ENCODE measurements around the gene VARS1. TPM values are rescaled to one million over a fixed set of nuclear protein-coding genes. Genes with fewer than 3 reads are reported as not detected.
"Not testable (repeated sequence)": the region's sequence is repeated elsewhere in the genome, so short reads cannot be mapped to it uniquely, and the experiment has no call there.

VARS1 gene
- total RNA-seq, 6 donors from 2014 or later: 21.2 to 67.8 (median 39.7) TPM

DNA sequence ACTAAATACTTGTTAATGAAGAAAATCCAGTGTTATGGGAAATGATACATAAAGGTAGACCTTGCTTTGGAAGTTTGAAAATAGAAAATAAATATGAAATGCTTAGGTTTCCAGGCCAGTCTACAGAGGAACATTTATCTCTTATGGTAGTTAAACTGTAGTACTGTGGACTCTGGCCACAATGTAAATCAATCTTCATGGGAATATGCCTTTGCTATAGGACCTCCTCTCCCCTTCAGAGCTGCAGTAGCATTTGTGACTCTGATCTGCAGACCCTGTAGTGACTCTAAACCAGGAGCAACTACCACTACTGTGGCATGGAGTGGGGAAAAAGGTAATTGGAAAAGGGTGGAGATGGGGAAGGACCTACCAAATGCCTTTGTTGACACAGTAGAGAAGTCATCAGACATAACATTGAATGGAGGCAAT, 24.3 kb upstream of the VARS1 start:
- H3K27me3 ChIP-seq: no peaks in the 10 kb centered on the region
- peak overlapping the region in 1 of 4 donors; percentile 62 for H3K4me3 ChIP-seq
- no peak for ATAC-seq (ENCODE audit: low FRiP score in 2 of 2)
- no peak for DNase-seq
- TF ChIP-seq POLR2A (IDR thresholded peaks at IDR 0.05) (no peak), EP300 (IDR thresholded peaks at IDR 0.05) (no peak), POLR2AphosphoS5 (IDR thresholded peaks at IDR 0.05) (no peak)
- TF ChIP-seq, protein P1, sequence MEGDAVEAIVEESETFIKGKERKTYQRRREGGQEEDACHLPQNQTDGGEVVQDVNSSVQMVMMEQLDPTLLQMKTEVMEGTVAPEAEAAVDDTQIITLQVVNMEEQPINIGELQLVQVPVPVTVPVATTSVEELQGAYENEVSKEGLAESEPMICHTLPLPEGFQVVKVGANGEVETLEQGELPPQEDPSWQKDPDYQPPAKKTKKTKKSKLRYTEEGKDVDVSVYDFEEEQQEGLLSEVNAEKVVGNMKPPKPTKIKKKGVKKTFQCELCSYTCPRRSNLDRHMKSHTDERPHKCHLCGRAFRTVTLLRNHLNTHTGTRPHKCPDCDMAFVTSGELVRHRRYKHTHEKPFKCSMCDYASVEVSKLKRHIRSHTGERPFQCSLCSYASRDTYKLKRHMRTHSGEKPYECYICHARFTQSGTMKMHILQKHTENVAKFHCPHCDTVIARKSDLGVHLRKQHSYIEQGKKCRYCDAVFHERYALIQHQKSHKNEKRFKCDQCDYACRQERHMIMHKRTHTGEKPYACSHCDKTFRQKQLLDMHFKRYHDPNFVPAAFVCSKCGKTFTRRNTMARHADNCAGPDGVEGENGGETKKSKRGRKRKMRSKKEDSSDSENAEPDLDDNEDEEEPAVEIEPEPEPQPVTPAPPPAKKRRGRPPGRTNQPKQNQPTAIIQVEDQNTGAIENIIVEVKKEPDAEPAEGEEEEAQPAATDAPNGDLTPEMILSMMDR (IDR thresholded peaks at IDR 0.05): no peak
- peak overlapping the region in 3 of 4 donors; percentile 5 to 98 (median 46) for H3K27ac ChIP-seq
- peaks cover 51 to 67% (median 62%) of the 10 kb centered on the region in 4 donors for H3K4me1 ChIP-seq
- no peaks in the 10 kb centered on the region for H3K36me3 ChIP-seq
- H3K9me3 ChIP-seq: no peaks in the 10 kb centered on the region

DNA sequence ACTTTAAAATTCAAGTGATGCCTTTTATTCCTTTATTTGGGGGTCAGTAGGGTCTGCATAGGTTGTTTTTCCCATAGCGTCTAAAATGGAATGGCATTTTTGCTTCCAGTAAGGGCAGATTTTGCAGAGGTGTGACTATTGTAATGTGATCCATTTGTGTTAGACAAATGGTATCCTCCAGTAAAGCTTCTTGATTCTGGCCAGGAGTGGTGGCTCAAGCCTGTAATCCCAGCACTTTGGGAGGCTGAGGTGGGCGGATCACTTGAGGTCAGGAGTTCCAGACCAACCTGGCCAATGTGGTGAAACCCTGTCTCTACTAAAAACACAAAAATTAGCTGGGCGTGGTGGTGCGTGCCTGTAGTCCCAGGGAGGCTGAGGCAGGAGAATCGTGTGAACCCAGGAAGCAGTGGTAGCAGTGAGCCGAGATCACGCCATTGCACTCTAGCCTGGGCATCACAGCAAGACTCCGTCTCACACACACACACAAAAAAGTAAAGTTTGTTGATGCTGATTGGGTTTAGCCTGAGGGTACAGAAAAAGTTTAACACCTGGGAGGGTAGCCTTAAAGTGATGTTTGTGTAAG, 22.5 kb upstream of the VARS1 start:
- H3K27ac ChIP-seq: peak overlapping the region; percentile 59 to 98 (median 79)
- not testable (repeated sequence) for ATAC-seq (ENCODE audit: low FRiP score in 2 of 2)

DNA sequence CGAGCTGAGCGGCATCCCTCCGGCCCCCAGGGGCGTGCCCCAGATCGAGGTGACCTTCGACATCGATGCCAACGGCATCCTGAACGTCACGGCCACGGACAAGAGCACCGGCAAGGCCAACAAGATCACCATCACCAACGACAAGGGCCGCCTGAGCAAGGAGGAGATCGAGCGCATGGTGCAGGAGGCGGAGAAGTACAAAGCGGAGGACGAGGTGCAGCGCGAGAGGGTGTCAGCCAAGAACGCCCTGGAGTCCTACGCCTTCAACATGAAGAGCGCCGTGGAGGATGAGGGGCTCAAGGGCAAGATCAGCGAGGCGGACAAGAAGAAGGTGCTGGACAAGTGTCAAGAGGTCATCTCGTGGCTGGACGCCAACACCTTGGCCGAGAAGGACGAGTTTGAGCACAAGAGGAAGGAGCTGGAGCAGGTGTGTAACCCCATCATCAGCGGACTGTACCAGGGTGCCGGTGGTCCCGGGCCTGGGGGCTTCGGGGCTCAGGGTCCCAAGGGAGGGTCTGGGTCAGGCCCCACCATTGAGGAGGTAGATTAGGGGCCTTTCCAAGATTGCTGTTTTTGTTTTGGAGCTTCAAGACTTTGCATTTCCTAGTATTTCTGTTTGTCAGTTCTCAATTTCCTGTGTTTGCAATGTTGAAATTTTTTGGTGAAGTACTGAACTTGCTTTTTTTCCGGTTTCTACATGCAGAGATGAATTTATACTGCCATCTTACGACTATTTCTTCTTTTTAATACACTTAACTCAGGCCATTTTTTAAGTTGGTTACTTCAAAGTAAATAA, 21.8 kb upstream of the VARS1 start:
- Histone ChIP-seq H3K4me1 (peaks cover 46 to 58% (median 52%) of the 10 kb centered on the region in 4 donors), H3K4me3 (peak overlapping the region; percentile 28 to 62 (median 40)), H3K27ac (peak overlapping the region; percentile 59 to 98 (median 79))
- not testable (repeated sequence) for ATAC-seq (ENCODE audit: low FRiP score in 2 of 2); H3K9me3 ChIP-seq; H3K36me3 ChIP-seq; H3K27me3 ChIP-seq
- peak in 1 of 2 donors; percentile 82 for DNase-seq
- WGBS, 2 donors: 24 to 30% methylated on average over 6 of the region's 37 CpGs

More for the DNA sequence above, 22.5 kb upstream of the VARS1 start:
- peaks cover 48 to 61% (median 55%) of the 10 kb centered on the region in 4 donors for H3K4me1 ChIP-seq
- H3K4me3 ChIP-seq: peak overlapping the region; percentile 4 to 62 (median 40)
- not testable (repeated sequence) for H3K9me3 ChIP-seq, DNase-seq, H3K36me3 ChIP-seq, H3K27me3 ChIP-seq
- WGBS, 2 donors: 33 to 71% methylated on average over 8 of the region's 8 CpGs

DNA sequence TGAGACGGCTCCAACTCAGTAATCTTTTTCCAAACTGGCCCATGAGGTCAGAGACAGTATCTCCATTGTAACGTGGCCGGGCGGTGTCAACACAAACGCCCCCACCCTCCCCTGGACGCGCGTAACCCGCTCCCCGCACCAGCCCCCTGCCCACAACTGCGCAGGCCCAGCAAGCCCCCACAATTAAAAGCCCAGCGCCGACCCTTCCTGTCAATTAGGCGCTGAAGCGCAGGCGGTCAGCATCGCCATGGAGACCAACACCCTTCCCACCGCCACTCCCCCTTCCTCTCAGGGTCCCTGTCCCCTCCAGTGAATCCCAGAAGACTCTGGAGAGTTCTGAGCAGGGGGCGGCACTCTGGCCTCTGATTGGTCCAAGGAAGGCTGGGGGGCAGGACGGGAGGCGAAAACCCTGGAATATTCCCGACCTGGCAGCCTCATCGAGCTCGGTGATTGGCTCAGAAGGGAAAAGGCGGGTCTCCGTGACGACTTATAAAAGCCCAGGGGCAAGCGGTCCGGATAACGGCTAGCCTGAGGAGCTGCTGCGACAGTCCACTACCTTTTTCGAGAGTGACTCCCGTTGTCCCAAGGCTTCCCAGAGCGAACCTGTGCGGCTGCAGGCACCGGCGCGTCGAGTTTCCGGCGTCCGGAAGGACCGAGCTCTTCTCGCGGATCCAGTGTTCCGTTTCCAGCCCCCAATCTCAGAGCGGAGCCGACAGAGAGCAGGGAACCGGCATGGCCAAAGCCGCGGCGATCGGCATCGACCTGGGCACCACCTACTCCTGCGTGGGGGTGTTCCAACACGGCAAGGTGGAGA, 19.7 kb upstream of the VARS1 start, which contains the start of the genes HSPA1A and HSPA1L:
HSPA1A (plus strand) TSS at position 519 of the 814 bp plus-strand sequence; CDS start at position 733, 214 bp downstream.
HSPA1L (minus strand) TSS at position 259 of the 814 bp plus-strand sequence. CDS start 3,311 bp downstream, outside the sequence.
- peak; percentile 92 to 94 for ATAC-seq (ENCODE audit: low FRiP score in 2 of 2)
- no peaks in the 10 kb centered on the region for H3K36me3 ChIP-seq
- 2 to 7% methylated on average over 6 to 37 of the region's 56 CpGs for WGBS, 2 donors
- no peaks in the 10 kb centered on the region for H3K27me3 ChIP-seq
- H3K9me3 ChIP-seq: no peaks in the 10 kb centered on the region
- H3K4me1 ChIP-seq: peaks cover 37 to 44% (median 40%) of the 10 kb centered on the region in 4 donors
- peak; percentile 90 to 94 for DNase-seq
- peak in 1 of 4 donors; percentile 37 for TF ChIP-seq EP300 (IDR thresholded peaks at IDR 0.05)
- TF ChIP-seq POLR2AphosphoS5 (IDR thresholded peaks at IDR 0.05): peak; percentile 99 to 100
- TF ChIP-seq POLR2A (IDR thresholded peaks at IDR 0.05): peak; percentile 98 to 100 (median 100)
- TF ChIP-seq, protein P1 (IDR thresholded peaks at IDR 0.05): peak in 1 of 6 experiments; percentile 13
- peak within 1 kb of the TSS; percentile 93 to 100 (median 97) for H3K27ac ChIP-seq
- peak within 1 kb of the TSS; percentile 39 to 73 (median 48) for H3K4me3 ChIP-seq

DNA sequence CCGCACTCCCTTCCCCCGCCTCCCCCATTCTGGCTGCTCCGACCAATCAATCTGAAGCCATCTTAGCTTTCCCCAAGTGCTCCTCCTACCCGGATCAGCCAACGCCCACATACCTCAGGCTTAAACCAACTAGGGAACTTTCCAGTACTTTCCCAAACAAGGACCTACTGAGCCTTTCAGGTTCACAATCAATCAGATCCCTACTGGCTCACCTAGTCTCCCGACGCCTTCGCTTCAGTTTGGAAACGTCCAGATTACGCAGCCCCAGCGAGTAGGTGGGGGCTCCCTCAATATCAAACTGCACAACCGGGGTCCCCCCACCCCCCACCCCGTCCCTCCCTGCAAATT, 19.1 kb upstream of the VARS1 start:
- H3K9me3 ChIP-seq: no peaks in the 10 kb centered on the region
- peak overlapping the region; percentile 39 to 73 (median 48) for H3K4me3 ChIP-seq
- H3K36me3 ChIP-seq: no peaks in the 10 kb centered on the region
- H3K4me1 ChIP-seq: peaks cover 31 to 39% (median 35%) of the 10 kb centered on the region in 4 donors
- H3K27ac ChIP-seq: peak overlapping the region; percentile 93 to 100 (median 97)
- DNase-seq (peak in 1 of 2 donors; percentile 98), ATAC-seq (ENCODE audit: low FRiP score in 2 of 2) (peak; percentile 93 to 94)
- no peaks in the 10 kb centered on the region for H3K27me3 ChIP-seq
- 0% methylated on average over 12 to 13 of the region's 13 CpGs for WGBS, 2 donors
- TF ChIP-seq EP300 (IDR thresholded peaks at IDR 0.05) (peak in 1 of 4 donors; percentile 71), POLR2AphosphoS5 (IDR thresholded peaks at IDR 0.05) (peak; percentile 76 to 77), POLR2A (IDR thresholded peaks at IDR 0.05) (peak in 2 of 4 donors; percentile 32 to 50)
- TF ChIP-seq, protein P1 (IDR thresholded peaks at IDR 0.05): no peak

Measured in upper lobe of left lung (tissue), 6 donors.